Esophagus (tissue), 2 donors: ENCODE results near the gene POMGNT2. TPM values are rescaled to one million over a fixed set of nuclear protein-coding genes. Genes with fewer than 3 reads are reported as not detected.

Experiments used
- H3K27ac ChIP-seq, 2 donors: one replicate each; pipeline ENCODE4 v1.5.1; 2013; ENCODE audit warnings: low read depth in 2 of 2, mild to moderate bottlenecking in 2 of 2, inconsistent platforms in 1 of 2, low read length in 1 of 2, moderate library complexity in 1 of 2
- H3K27me3 ChIP-seq, 2 donors: one replicate each; pipeline ENCODE4 v1.6.1; 2013; ENCODE audit warnings: low read length in 2 of 2, control low read depth in 1 of 2, mild to moderate bottlenecking in 1 of 2; ENCODE audit not compliant: insufficient read depth in 2 of 2, control insufficient read depth in 1 of 2
- H3K36me3 ChIP-seq, 2 donors: one replicate each; pipeline ENCODE4 v1.6.1; 2013; ENCODE audit warnings: low read length in 1 of 2; ENCODE audit not compliant: control insufficient read depth in 2 of 2, insufficient read depth in 2 of 2
- H3K4me1 ChIP-seq, 2 donors: one replicate each; pipeline ENCODE4 v1.6.1; 2013; ENCODE audit warnings: low read length in 1 of 2; ENCODE audit not compliant: control insufficient read depth in 2 of 2, insufficient read depth in 2 of 2
- H3K4me3 ChIP-seq, 2 donors: one replicate each; pipeline ENCODE4 v1.5.1; 2013; ENCODE audit warnings: low read length in 2 of 2, mild to moderate bottlenecking in 2 of 2, low read depth in 1 of 2, moderate library complexity in 1 of 2
- H3K9me3 ChIP-seq, 2 donors: one replicate each; pipeline ENCODE4 v1.6.1; 2013; ENCODE audit warnings: mild to moderate bottlenecking in 2 of 2, low read depth in 1 of 2, low read length in 1 of 2, moderate library complexity in 1 of 2; ENCODE audit not compliant: control insufficient read depth in 2 of 2, insufficient read depth in 1 of 2
- WGBS, 2 donors: extraction: QIAGEN DNeasy Blood & Tissue Kit; methylation state at CpG; one replicate each; pipeline ENCODE4 v1.1.7; 2013; 5-methylcytosine and 5-hydroxymethylcytosine counted together
- polyA plus RNA-seq, 2 donors: library from polyadenylated mRNA; stranded (reverse); fragments of 200-250 nt; gene quantifications; one replicate each; pipeline ENCODE4 v1.2.3, GENCODE V29; 2013
- donor health status: healthy with polysubstance abuse.
- donor health status: Bipolar disorder and iron deficiency.

Gene POMGNT2
- polyA plus RNA-seq, 2 donors, result 2.0 to 7.2 TPM

DNA sequence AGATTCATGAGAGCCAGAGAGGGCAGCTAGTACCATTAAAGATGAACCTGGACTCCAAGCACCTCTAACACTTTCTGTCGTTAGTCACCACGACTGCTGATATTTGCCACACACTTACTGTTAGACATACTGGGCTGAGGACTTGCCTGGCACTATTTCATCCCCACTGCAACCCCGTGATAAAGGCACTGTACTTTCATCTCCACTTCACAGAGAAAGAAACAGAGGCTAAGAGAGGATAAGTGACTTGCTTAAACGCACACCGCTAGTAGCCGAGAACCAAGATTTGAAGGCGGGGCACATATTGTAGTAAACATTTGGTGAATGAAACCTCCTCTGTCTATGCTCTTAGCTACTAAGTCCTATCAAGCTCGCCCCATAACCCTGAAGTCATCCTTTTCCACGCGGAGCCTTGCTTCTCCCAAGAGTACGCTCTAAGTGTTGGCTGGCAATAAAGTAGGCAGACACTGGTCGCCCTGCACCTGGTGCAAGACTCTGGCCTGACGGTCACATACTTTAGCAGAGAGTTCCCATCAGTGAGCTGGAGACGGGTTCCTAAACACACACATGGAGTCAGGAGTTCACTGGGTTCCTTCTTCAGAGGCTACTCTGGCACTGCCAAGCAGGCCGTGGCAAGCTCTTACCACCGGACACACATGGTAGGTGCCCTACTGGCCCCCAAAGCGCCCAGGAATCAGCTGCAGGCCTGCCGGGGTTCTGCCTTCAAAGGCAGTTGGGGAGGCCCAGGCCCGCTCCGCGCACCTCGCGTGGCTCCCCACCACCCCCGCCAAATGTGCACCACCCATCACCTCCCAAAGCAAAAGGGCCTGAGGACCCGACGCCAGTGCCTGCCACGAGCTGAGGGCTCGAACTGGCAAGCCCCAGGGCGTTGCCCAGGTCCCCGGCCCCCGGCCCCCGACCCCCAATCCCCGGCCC is 951 bp downstream of the POMGNT2 start:
- H3K4me3 ChIP-seq, result peak overlapping the region; percentile 19 to 67
- no peaks in the 10 kb centered on the region for H3K27me3 ChIP-seq
- H3K36me3 ChIP-seq, result no peaks in the 10 kb centered on the region
- no peak overlapping the region for H3K27ac ChIP-seq
- H3K9me3 ChIP-seq, result no peaks in the 10 kb centered on the region
- WGBS, 2 donors, result 42 to 48% methylated on average over 29 to 33 of the region's 33 CpGs
- peaks cover 4% of the 10 kb centered on the region in 2 donors for H3K4me1 ChIP-seq

- Histone ChIP-seq H3K36me3 (no peaks in the 10 kb centered on the region), H3K27ac (no peak overlapping the region), H3K27me3 (no peaks in the 10 kb centered on the region), H3K4me1 (peaks cover 4% of the 10 kb centered on the region in 2 donors), H3K9me3 (no peaks in the 10 kb centered on the region), H3K4me3 (no peak overlapping the region)
- WGBS, 2 donors, result 74 to 81% methylated on average over 3 of the region's 3 CpGs
Measured at GRCh38 chr3:43104039-43104438, 1.8 kb downstream of the POMGNT2 start.

DNA sequence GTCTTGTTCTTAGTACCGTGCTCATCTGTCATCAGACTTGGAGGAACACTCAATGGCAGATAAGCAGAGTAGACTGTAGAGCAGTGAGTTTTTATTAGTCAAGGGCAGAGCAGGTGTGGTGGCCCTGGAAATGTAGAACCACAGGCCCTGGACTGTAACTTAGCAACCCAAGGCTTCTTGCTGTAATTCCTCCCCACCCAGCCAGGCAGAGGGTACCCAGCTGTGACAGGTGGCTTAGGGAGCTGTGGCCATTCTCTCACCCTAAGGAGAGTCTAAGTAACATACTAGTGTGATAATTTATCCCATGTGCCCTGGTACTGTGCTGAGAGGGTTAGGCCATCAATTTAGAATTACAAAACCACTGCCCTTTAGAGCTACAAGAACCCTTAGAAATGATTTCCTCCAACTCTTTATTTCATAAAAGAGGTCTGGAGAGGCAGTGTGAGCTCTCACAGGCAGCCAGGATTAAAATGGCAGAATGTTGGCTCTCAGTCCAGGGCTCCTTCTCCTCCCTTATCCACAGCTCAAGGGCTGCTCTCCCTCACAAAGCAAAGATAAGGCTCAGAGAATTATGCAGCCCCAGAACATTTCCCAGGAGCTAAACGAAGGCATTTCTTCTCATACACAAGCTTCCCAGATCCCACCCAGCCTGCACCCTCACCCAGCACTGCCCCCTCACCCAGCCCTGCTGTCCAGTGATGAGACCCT is 3.0 kb downstream of the POMGNT2 start:
- Histone ChIP-seq H3K36me3 (no peaks in the 10 kb centered on the region), H3K27me3 (no peaks in the 10 kb centered on the region), H3K9me3 (no peaks in the 10 kb centered on the region), H3K4me1 (peaks cover 4% of the 10 kb centered on the region in 2 donors), H3K27ac (no peak overlapping the region), H3K4me3 (no peak overlapping the region)
- WGBS, 2 donors, result 64 to 78% methylated on average over 2 of the region's 2 CpGs

DNA sequence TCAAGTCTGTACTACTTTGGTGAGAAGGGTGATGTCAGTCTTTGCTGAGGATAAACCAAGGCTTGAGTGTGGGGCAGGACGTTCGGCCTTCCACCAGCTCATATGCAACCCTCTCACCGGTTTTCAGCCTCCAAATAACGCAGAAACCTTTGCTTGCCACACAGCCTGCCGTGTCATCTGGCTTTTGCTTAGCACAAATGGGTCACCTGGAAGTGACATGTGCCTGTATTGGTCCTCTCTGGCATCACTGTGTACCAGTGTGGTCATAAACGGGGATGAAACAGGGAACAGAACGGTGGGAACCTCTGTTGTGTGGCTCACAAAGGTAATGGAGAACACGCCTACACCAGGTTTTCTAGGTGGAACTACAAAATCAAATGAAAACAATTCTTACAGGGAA is 7.1 kb downstream of the POMGNT2 start:
- H3K27ac ChIP-seq, result no peak overlapping the region
- no peak overlapping the region for H3K4me3 ChIP-seq
- H3K4me1 ChIP-seq, result no peaks in the 10 kb centered on the region
- no peaks in the 10 kb centered on the region for H3K27me3 ChIP-seq
- WGBS, 2 donors, result 92 to 96% methylated on average over 8 of the region's 8 CpGs
- H3K9me3 ChIP-seq, result no peaks in the 10 kb centered on the region
- H3K36me3 ChIP-seq, result no peaks in the 10 kb centered on the region

DNA sequence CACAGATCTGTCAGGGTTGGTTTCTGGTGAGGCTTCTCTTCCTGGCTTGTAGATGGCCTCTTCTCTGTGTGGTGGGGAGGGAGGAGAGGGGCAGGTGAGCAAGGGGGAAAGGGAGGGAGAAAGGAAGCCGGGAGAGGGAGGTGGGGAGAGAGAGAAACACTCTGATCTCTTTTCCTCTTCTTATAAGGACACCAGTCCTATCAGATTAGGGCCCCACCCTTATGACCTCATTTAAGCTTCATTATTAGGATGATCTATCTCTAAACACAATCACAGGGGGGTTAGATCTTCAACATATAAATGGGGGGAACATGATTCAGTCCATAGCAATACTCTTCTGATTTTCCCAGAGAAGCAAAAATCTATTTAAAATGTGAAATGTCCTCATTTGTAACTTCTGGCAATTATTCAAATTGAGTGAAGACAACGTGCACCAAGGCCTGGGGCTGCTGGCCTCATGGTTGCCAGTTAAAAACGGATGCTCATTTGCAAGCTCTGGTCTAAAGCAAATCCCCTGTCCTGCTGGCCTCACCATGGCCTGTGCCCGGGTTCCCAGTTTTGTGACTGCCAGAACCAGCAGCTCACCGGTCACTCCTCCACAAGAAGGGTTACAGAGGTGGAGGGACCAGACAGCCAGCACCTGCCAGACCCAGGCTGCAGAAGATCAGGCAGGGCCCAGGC is 8.3 kb downstream of the POMGNT2 start:
- 72 to 76% methylated on average over 5 of the region's 5 CpGs for WGBS, 2 donors
- Histone ChIP-seq H3K4me3 (no peak overlapping the region), H3K4me1 (peaks cover 0 to 4% of the 10 kb centered on the region in 2 donors), H3K9me3 (no peaks in the 10 kb centered on the region), H3K27ac (no peak overlapping the region), H3K27me3 (no peaks in the 10 kb centered on the region), H3K36me3 (no peaks in the 10 kb centered on the region)

DNA sequence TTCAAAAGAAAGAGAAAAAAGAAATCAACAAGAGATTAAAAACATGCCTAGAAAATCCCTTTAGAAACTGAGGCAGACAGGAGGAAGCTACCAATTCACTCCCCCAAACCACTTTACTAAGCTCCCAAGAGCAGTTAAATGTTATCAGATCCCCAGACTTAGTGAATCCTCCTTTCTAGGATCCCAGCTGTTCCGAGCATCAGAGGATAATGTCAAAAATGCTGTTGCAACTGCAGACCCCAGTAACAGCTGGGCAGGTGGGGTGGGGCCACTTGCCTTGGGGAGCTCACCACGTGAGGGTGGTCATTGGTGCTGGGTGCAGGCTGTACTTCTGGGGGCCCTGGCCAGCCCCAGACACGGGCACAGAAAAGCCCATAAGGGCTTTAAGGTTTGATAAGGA is 9.1 kb downstream of the POMGNT2 start:
- no peaks in the 10 kb centered on the region for H3K36me3 ChIP-seq
- H3K27ac ChIP-seq, result no peak overlapping the region
- no peaks in the 10 kb centered on the region for H3K9me3 ChIP-seq
- H3K4me3 ChIP-seq, result no peak overlapping the region
- H3K4me1 ChIP-seq, result peaks cover 0 to 4% of the 10 kb centered on the region in 2 donors
- 84 to 88% methylated on average over 3 of the region's 3 CpGs for WGBS, 2 donors
- H3K27me3 ChIP-seq, result no peaks in the 10 kb centered on the region

- H3K36me3 ChIP-seq, result no peaks in the 10 kb centered on the region
- H3K27ac ChIP-seq, result no peak overlapping the region
- H3K4me3 ChIP-seq, result no peak overlapping the region
- WGBS, 2 donors, result 90% methylated on average over 5 of the region's 5 CpGs
- H3K4me1 ChIP-seq, result peaks cover 0 to 4% of the 10 kb centered on the region in 2 donors
- H3K27me3 ChIP-seq, result no peaks in the 10 kb centered on the region
- H3K9me3 ChIP-seq, result no peaks in the 10 kb centered on the region
Measured at GRCh38 chr3:43095370-43095769, 10.5 kb downstream of the POMGNT2 start.

DNA sequence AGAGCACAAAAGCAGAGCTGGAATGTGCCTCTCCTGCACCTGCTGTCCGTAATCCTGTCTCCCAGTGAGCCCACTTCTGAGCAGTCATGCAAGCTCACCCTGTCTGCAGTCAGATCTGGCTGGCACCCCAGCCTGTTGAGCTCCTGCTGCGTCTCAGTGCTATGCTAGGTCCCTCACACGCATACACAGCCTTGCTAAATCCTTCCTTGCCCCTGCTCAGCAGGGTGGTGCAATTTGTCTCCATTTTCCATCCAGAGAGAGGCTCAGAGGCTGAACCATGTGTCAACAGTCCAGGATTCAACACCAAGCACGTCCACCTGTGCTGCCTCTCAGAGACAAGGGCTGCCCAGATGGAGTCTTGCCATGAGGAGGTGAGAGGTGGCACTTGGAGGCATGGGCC is 11.0 kb downstream of the POMGNT2 start:
- no peaks in the 10 kb centered on the region for H3K9me3 ChIP-seq
- WGBS, 2 donors, result 90% methylated on average over 4 of the region's 4 CpGs

DNA sequence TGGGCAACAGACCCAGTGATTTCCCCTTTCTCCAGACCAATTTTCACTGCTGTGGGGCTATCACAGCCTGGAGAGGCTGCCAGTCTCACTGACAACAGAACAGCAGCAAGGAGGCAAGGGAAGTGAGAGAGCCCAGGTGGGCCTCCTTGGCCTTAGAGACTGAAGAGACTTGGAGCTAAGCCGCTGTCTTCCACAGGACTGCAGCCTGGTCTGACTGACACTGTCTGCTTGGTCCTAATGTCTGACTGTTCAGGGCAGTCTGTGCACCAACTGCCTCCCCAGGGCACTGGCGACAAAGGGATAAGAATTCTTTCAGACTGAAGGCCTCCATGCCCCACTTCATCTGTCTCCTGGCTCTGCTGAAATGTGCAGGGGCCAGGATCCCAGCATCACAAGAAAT is 11.5 kb downstream of the POMGNT2 start:
- H3K27ac ChIP-seq, result no peak overlapping the region
- no peaks in the 10 kb centered on the region for H3K27me3 ChIP-seq
- no peak overlapping the region for H3K4me3 ChIP-seq
- no peaks in the 10 kb centered on the region for H3K36me3 ChIP-seq
- whole genome bisulfite sequencing, 2 donors, result 93 to 97% methylated on average over 2 of the region's 2 CpGs
- no peaks in the 10 kb centered on the region for H3K9me3 ChIP-seq
- H3K4me1 ChIP-seq, result peaks cover 0 to 4% of the 10 kb centered on the region in 2 donors

More for the DNA sequence above, 11.0 kb downstream of the POMGNT2 start:
- peaks cover 0 to 4% of the 10 kb centered on the region in 2 donors for H3K4me1 ChIP-seq
- no peaks in the 10 kb centered on the region for H3K36me3 ChIP-seq
- no peak overlapping the region for H3K4me3 ChIP-seq
- no peaks in the 10 kb centered on the region for H3K27me3 ChIP-seq
- no peak overlapping the region for H3K27ac ChIP-seq
